HepG2 (cell line): ENCODE data around the gene FGA. TPM values are rescaled to one million over a fixed set of nuclear protein-coding genes. Genes with fewer than 3 reads are reported as not detected.
A peak's percentile ranks its signal among the peaks of the same experiment; 100 is the strongest.

Experiments
- AGO1 ChIP-seq: fragments of 200-400 bp; formaldehyde crosslinking; IDR thresholded peaks from 2 replicates; pipeline ENCODE4 v1.6.1; 2017; ENCODE audit warnings: mild to moderate bottlenecking, low read depth, low read length, moderate library complexity; ENCODE audit not compliant: poor library complexity, severe bottlenecking
- ELF3 ChIP-seq: IDR thresholded peaks from 2 replicates; pipeline ENCODE4 v1.6.1; 2016; ENCODE audit warnings: missing genetic modification reagents, missing compliant biosample characterization
- ESRRA ChIP-seq: sonication (generic); formaldehyde crosslinking; IDR thresholded peaks from 2 replicates; pipeline ENCODE4 v1.5.1; 2020; ENCODE audit warnings: mild to moderate bottlenecking, low read depth, missing genetic modification reagents
- GABPB1 ChIP-seq: IDR thresholded peaks from 2 replicates; pipeline ENCODE4 v1.6.1; 2016; ENCODE audit warnings: mild to moderate bottlenecking, missing genetic modification reagents, moderate library complexity, missing compliant biosample characterization
- GTF2F1 ChIP-seq: fragments of 150-350 bp; IDR thresholded peaks from 2 replicates; pipeline ENCODE4 v1.6.1; 2014; ENCODE audit warnings: low read length
- HMG20B ChIP-seq: conservative IDR thresholded peaks from 2 replicates; pipeline ENCODE4 v1.6.1; 2016; ENCODE audit warnings: missing genetic modification reagents, missing compliant biosample characterization
- HNRNPL ChIP-seq: fragments of 200-400 bp; formaldehyde crosslinking; IDR thresholded peaks from 2 replicates; pipeline ENCODE4 v1.6.1; 2017; ENCODE audit warnings: mild to moderate bottlenecking, low read depth, low read length
- KAT2B ChIP-seq: fragments of 150-350 bp; IDR thresholded peaks from 2 replicates; pipeline ENCODE4 v1.6.1; 2014; ENCODE audit warnings: low read depth, low read length, borderline replicate concordance
- KLF12 ChIP-seq: sonication (generic); formaldehyde crosslinking; IDR thresholded peaks from 2 replicates; pipeline ENCODE4 v1.4.0; 2020; ENCODE audit warnings: missing genetic modification reagents, borderline replicate concordance
- NFE2 ChIP-seq: sonication (generic); formaldehyde crosslinking; IDR thresholded peaks from 2 replicates; pipeline ENCODE4 v1.4.0; 2020; ENCODE audit warnings: missing genetic modification reagents
- NFE2L2 ChIP-seq: fragments of 150-350 bp; IDR thresholded peaks from 2 replicates; pipeline ENCODE4 v1.6.1; 2014; ENCODE audit warnings: low read length
- RBAK ChIP-seq: sonication (generic); formaldehyde crosslinking; IDR thresholded peaks from 2 replicates; pipeline ENCODE4 v1.5.1; 2020; ENCODE audit warnings: mild to moderate bottlenecking, missing genetic modification reagents
- SATB2 ChIP-seq: sonication (generic); formaldehyde crosslinking; IDR thresholded peaks from 2 replicates; pipeline ENCODE4 v1.5.0; 2020; ENCODE audit warnings: missing genetic modification reagents
- SKIL ChIP-seq: sonication (generic); formaldehyde crosslinking; IDR thresholded peaks from 2 replicates; pipeline ENCODE4 v1.8.0; 2022; ENCODE audit warnings: missing genetic modification reagents, mild to moderate bottlenecking, moderate library complexity, borderline replicate concordance
- THYN1 ChIP-seq: sonication (generic); formaldehyde crosslinking; IDR thresholded peaks from 2 replicates; pipeline ENCODE4 v1.8.1; 2023; ENCODE audit warnings: low read depth, mild to moderate bottlenecking, moderate library complexity, missing genetic modification reagents, borderline replicate concordance
- ZFAT ChIP-seq: sonication (generic); formaldehyde crosslinking; conservative IDR thresholded peaks from 2 replicates; pipeline ENCODE4 v1.8.1; 2023; ENCODE audit warnings: missing genetic modification reagents, inconsistent platforms
- ZNF230 ChIP-seq: sonication (generic); formaldehyde crosslinking; IDR thresholded peaks from 2 replicates; pipeline ENCODE4 v1.4.0; 2020; ENCODE audit warnings: mild to moderate bottlenecking, missing genetic modification reagents
- ZNF282 ChIP-seq: fragments of 450-650 bp; IDR thresholded peaks from 2 replicates; pipeline ENCODE4 v1.6.1; 2018; ENCODE audit not compliant: partially characterized antibody
- ZNF333 ChIP-seq: sonication (generic); formaldehyde crosslinking; IDR thresholded peaks from 2 replicates; pipeline ENCODE4 v1.4.0; 2020; ENCODE audit warnings: mild to moderate bottlenecking, missing genetic modification reagents, borderline replicate concordance
- ZNF660 ChIP-seq: sonication (generic); formaldehyde crosslinking; IDR thresholded peaks from 2 replicates; pipeline ENCODE4 v1.5.1; 2020; ENCODE audit warnings: mild to moderate bottlenecking, low read depth, missing genetic modification reagents, borderline replicate concordance
- ZNF841 ChIP-seq: sonication (generic); formaldehyde crosslinking; IDR thresholded peaks from 2 replicates; pipeline ENCODE4 v1.8.1; 2023; ENCODE audit warnings: missing genetic modification reagents, borderline replicate concordance
- ZSCAN9 ChIP-seq: IDR thresholded peaks from 2 replicates; pipeline ENCODE4 v1.6.1; 2016; ENCODE audit warnings: borderline replicate concordance
- polyA plus RNA-seq, 8 experiments: library from polyadenylated mRNA; depleted of rRNA in 3 of 8; stranded (reverse) in 7 of 8; unstranded in 1 of 8; fragments of >200 nt; fragmentation: Illumina TruSeq in 4 of 8; extraction: Trizol in 4 of 8; gene quantifications; 2 replicates each; pipeline versions ENCODE4 v1.2.1 to v1.2.3, GENCODE V29; 2011 to 2016; ENCODE audit warnings: low read depth in 4 of 8, missing spikeins in 1 of 8, mixed read lengths in 1 of 8; ENCODE audit not compliant: insufficient read depth in 1 of 8
- total RNA-seq, 5 experiments: library from RNA; depleted of rRNA; stranded (reverse); fragments of >200 nt; fragmentation: Illumina TruSeq; extraction: Trizol; gene quantifications; 2 replicates each; pipeline ENCODE4 v1.2.3, GENCODE V29; 2016; ENCODE audit warnings: low read depth in 1 of 5
- TF ChIP-seq, protein P1 (sequence below): sonication (generic); formaldehyde crosslinking; IDR thresholded peaks from 2 replicates; pipeline ENCODE4 v1.5.0; 2020; ENCODE audit warnings: mild to moderate bottlenecking, missing genetic modification reagents
- TF ChIP-seq, protein P2 (sequence below): IDR thresholded peaks from 2 replicates; pipeline ENCODE4 v1.6.1; 2016
- TF ChIP-seq, protein P3 (sequence below): IDR thresholded peaks from 2 replicates; pipeline ENCODE4 v1.6.1; 2012; ENCODE audit warnings: inconsistent platforms

FGA gene
- total and polyA plus RNA-seq, 2 of the 13 experiments (the other 11 are each of a cell fraction or from before 2014, with no cell fraction given) = 640 to 1,523 TPM

- TF ChIP-seq SKIL (CRISPR knock-in tag) = peak; percentile 94
- no peak for TF ChIP-seq NFE2 (CRISPR knock-in tag)
- TF ChIP-seq ZSCAN9 (CRISPR knock-in tag) = peak; percentile 77; the same call in 1 of the 2 replicates
- TF ChIP-seq, protein P1, sequence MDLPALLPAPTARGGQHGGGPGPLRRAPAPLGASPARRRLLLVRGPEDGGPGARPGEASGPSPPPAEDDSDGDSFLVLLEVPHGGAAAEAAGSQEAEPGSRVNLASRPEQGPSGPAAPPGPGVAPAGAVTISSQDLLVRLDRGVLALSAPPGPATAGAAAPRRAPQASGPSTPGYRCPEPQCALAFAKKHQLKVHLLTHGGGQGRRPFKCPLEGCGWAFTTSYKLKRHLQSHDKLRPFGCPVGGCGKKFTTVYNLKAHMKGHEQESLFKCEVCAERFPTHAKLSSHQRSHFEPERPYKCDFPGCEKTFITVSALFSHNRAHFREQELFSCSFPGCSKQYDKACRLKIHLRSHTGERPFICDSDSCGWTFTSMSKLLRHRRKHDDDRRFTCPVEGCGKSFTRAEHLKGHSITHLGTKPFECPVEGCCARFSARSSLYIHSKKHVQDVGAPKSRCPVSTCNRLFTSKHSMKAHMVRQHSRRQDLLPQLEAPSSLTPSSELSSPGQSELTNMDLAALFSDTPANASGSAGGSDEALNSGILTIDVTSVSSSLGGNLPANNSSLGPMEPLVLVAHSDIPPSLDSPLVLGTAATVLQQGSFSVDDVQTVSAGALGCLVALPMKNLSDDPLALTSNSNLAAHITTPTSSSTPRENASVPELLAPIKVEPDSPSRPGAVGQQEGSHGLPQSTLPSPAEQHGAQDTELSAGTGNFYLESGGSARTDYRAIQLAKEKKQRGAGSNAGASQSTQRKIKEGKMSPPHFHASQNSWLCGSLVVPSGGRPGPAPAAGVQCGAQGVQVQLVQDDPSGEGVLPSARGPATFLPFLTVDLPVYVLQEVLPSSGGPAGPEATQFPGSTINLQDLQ (CRISPR knock-in tag) = no peak
- TF ChIP-seq, protein P2, sequence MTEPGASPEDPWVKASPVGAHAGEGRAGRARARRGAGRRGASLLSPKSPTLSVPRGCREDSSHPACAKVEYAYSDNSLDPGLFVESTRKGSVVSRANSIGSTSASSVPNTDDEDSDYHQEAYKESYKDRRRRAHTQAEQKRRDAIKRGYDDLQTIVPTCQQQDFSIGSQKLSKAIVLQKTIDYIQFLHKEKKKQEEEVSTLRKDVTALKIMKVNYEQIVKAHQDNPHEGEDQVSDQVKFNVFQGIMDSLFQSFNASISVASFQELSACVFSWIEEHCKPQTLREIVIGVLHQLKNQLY (CRISPR knock-in tag) = peak; percentile 60; the same call in 1 of the 2 replicates
- no peak for TF ChIP-seq ZNF660 (CRISPR knock-in tag)
- no peak for TF ChIP-seq RBAK
- peak; percentile 97 for TF ChIP-seq HMG20B (CRISPR knock-in tag)
- no peak for TF ChIP-seq KLF12 (CRISPR knock-in tag)
- peak; percentile 62 for TF ChIP-seq ELF3
- TF ChIP-seq ZNF230 = peak; percentile 59; the same call in 1 of the 2 replicates
- no peak for TF ChIP-seq GTF2F1
- TF ChIP-seq, protein P3, sequence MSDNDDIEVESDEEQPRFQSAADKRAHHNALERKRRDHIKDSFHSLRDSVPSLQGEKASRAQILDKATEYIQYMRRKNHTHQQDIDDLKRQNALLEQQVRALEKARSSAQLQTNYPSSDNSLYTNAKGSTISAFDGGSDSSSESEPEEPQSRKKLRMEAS = peak; percentile 70
- TF ChIP-seq ZFAT (CRISPR knock-in tag) = no peak
- TF ChIP-seq THYN1 (CRISPR knock-in tag) = no peak
- TF ChIP-seq AGO1 = no peak
- no peak for TF ChIP-seq HNRNPL
- no peak for TF ChIP-seq ZNF841 (CRISPR knock-in tag)
- no peak for TF ChIP-seq ZNF333
- no peak for TF ChIP-seq NFE2L2
- TF ChIP-seq SATB2 = no peak
- TF ChIP-seq ZNF282 = no peak
- no peak for TF ChIP-seq KAT2B
- TF ChIP-seq GABPB1 (CRISPR knock-in tag) = no peak
- TF ChIP-seq ESRRA = peak; percentile 78
Observed at GRCh38 chr4:154559494-154560418, 30.8 kb downstream of the FGA start (continued).
